Activated CD4-positive, alpha-beta T cell treated with anti-CD3 and anti-CD28 coated beads for 1 hour (primary cell): Measurements from ENCODE around the gene PLXNA2.

Experiments used
- DNase-seq: peaks from one replicate; pipeline ENCODE4 v3.0.0-alpha.2; 2020

PLXNA2 gene

GRCh38 chr1:208008534-208008933 is 235.7 kb downstream of the PLXNA2 start:
- no peak for DNase-seq

GRCh38 chr1:208007938-208008342 is 236.2 kb downstream of the PLXNA2 start:
- DNase-seq, result no peak

- no peak for DNase-seq
Observed at GRCh38 chr1:208007319-208007937, 236.8 kb downstream of the PLXNA2 start.

- no peak for DNase-seq
Observed at GRCh38 chr1:208006258-208006920, 237.8 kb downstream of the PLXNA2 start.

- no peak for DNase-seq
Observed at GRCh38 chr1:208004851-208005250, 239.3 kb downstream of the PLXNA2 start.

- DNase-seq, result no peak
Observed at GRCh38 chr1:208003241-208003640, 240.9 kb downstream of the PLXNA2 start.

- DNase-seq, result no peak
Observed at GRCh38 chr1:208002672-208003071, 241.5 kb downstream of the PLXNA2 start.

GRCh38 chr1:208002078-208002477 is 242.1 kb downstream of the PLXNA2 start:
- no peak for DNase-seq

- no peak for DNase-seq
Observed at GRCh38 chr1:208000504-208000903, 243.7 kb downstream of the PLXNA2 start.

GRCh38 chr1:207999972-208000371 is 244.2 kb downstream of the PLXNA2 start:
- DNase-seq, result no peak

- no peak for DNase-seq
Observed at GRCh38 chr1:207999274-207999915, 244.8 kb downstream of the PLXNA2 start.

GRCh38 chr1:207998691-207999090 is 245.5 kb downstream of the PLXNA2 start:
- DNase-seq, result no peak

GRCh38 chr1:207997486-207998268 is 246.5 kb downstream of the PLXNA2 start:
- DNase-seq, result no peak

- DNase-seq, result no peak
Observed at GRCh38 chr1:207996636-207997035, 247.5 kb downstream of the PLXNA2 start.

- DNase-seq, result no peak
Observed at GRCh38 chr1:207995576-207995975, 248.6 kb downstream of the PLXNA2 start.

- no peak for DNase-seq
Observed at GRCh38 chr1:207993477-207994445, 250.4 kb downstream of the PLXNA2 start.

- DNase-seq, result no peak
Observed at GRCh38 chr1:207992677-207993236, 251.4 kb downstream of the PLXNA2 start.

GRCh38 chr1:207991583-207992026 is 252.6 kb downstream of the PLXNA2 start:
- DNase-seq, result no peak

GRCh38 chr1:207990876-207991582 is 253.2 kb downstream of the PLXNA2 start:
- DNase-seq, result no peak

- DNase-seq, result no peak
Observed at GRCh38 chr1:207990455-207990854, 253.7 kb downstream of the PLXNA2 start.
